ENCODE data around the gene HOXC9. TPM values are rescaled to one million over a fixed set of nuclear protein-coding genes. Genes with fewer than 3 reads are reported as not detected.

HOXC9 gene
- polyA plus RNA-seq, 1 donor: 25.2 TPM

DNA sequence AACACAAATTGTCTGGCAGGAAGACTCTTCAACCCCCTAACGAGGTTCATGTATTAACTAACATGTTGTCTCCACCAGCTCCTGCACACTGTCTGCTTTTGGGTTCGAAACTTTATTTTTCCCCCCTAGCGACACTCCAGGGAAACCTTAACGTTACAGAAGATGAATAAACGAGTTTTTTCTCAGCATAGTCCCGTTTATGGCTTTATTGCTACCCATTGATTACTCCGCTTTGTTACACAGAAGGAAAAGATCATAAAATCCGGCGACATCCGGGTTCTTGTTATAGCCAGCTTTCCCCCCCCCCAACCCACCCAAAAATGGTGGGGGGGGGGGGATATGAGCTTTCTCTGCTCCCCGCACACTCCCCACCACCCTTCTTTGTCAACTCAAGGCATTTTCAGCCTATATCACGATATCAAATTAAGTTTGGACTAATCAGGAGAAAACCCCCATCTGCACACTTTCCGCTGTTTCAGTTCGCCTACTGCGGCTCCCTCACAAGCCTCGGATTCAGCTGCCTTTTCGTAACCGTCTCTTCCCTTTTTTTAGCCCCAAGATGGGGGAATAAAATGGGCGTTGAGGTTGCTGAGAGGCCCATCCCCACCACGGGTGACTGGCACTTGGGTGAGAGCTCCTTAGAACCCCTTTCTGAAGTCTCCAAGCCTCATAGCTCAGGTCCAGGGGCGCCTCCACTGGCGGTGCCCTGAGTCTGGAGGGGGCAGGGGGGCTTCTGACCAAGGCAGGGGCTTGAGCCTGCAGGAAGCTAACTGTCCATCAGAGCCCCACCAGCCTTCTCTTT, 26.9 kb downstream of the HOXC9 start:
- DNase-seq: no peak

DNA sequence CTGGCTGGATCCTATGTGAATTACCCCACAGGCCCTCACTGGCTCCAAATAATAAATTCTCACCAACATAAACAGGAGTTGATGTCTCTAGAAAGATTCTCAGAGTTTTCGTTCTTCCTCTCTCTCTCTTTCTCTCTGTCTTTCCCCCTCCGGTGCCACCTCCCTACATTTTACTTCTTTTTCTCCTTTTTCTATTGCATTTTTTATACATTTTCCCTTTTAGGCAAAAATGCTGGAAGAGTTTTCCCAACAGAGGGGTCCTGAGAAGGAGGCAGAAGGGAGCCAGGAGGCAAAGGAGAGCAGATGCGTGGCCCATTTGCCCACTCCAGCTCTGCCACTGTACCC, 27.5 kb downstream of the HOXC9 start:
- DNase-seq: no peak

GRCh38 chr12:54028314-54029201, 28.6 kb downstream of the HOXC9 start, which contains the start of gene HOXC6:
Gene HOXC6, plus strand, starts transcription at chr12:54028440. Its CDS starts 82 bp downstream, at chr12:54028522.
- peak; percentile 78 for DNase-seq

GRCh38 chr12:54029529-54030441, 29.8 kb downstream of the HOXC9 start:
- DNase-seq: no peak

GRCh38 chr12:54030442-54030801, 30.5 kb downstream of the HOXC9 start:
- DNase-seq: no peak

DNA sequence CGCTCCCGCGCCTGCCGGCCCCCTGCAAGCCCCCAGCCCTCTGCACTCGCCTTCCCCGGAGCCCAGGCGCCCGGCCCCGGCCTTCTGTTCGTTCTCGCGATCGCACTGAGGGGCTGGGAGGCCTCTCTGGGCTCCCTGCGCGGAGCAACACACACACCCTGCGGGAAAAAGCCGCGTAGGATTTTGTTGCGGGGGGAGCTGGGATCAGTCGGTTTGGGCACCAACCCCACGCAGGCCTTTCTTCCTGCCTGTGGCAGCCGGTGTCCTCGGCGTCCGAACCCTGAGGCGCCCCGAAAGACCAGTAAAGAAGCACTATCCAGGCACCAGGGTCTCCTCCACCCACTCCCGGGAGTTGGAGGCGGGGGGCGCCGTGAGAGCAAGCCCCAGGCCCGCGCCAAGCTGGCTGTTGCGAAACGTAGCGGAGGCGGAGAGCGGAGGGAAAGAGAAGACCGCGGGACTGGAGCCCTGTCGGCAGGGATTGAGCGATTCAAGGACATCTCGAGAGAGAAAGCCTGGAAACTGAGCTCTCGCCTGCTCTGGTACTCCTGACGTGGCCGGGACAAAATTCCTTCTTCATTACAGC, 31.0 kb downstream of the HOXC9 start:
- no peak for DNase-seq

- DNase-seq: no peak
These were observed 31.5 kb downstream of the HOXC9 start for GRCh38 chr12:54031480-54031879.

- no peak for DNase-seq
These were observed 32.2 kb downstream of the HOXC9 start for GRCh38 chr12:54032086-54032619.

DNA sequence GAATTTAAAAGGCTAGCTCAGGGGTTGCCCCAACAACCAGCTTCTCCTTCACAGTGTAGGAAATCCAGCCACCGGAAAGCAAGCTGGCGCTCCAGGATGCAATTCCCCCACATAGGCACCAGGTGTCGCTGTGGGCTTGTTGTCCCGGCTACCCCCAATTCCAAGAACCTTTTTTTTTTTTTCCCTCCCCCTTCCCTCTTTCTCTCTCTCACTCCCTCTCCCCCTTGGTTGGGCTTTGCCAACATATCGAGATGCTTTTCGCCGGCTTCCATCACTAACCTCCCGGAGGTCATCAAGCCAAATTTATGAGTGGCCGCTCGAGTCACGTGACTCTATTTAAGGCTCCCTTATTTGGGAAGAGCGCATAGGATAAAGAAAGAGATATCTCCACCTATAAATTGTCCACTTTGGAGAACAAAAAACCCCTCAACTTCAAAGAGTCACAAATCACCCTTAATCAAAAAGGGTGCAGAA, 32.7 kb downstream of the HOXC9 start, which contains the start of gene HOXC5:
Gene HOXC5 (plus strand): TSS at position 424 of the 474 bp plus-strand sequence. CDS start 73 bp downstream, outside the sequence.
- peak; percentile 90 for DNase-seq

- DNase-seq: peak; percentile 89
These were observed 33.4 kb downstream of the HOXC9 start for GRCh38 chr12:54033106-54033979.

GRCh38 chr12:54033980-54034784, 34.2 kb downstream of the HOXC9 start:
- DNase-seq: no peak

DNA sequence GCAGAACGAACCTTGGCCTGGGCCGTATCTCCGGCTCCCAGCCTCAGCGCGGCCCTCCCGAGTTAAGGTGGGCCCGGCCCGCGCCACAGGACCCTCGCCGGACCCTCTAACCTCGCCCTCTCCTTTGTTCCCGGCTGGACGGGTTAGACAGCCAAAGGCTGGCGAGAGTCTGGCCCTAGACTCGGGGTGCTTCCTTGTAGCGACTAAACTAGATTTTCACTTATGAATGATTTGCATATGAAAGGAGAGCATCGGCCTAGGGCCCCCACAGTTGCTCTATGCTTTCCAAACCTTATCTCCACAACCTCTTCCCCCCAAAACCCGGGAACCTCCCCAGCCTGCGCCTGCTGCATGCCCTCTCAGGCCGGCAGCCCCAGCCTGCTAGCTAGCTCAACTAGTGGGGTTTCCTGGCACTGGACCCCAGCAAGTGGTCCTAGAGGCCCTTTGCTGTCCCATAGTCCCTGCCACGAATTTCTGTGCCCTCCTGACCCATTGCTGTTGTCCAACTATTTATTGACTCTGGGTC, 34.9 kb downstream of the HOXC9 start:
- DNase-seq: no peak

DNA sequence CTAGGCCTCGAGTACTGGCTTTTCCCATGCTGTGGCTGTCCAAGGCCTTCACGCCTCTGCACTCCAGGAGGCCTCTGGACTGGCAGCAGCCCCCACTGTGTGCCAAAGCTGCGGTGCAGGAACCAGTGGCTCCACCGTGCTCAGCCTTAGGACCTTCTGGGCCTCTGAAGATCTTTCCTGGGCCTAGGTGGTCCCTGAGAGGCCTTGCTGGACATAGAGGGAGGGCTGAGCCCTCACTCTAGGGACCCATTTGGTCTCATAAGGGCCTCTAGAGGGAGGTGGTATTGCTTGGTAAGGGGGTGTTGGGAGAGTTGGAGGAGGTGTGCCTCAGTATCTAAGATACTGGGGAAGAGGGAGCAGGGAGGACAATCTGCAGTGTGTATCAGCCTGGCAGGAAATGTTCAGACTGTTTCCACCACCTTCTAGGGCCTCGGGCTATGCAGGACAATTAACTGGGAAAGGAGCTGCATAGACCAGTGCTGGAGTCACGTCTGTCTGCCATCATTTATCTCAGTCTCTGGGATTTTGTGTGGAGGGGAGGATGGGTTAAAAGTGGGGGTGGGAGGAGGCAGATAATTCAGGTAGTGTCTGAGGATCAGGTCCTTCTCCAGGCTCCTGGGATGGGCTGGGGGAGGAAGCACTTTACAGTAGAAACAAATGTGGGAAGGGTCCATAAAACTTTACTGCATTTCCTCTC, 35.8 kb downstream of the HOXC9 start:
- no peak for DNase-seq

DNA sequence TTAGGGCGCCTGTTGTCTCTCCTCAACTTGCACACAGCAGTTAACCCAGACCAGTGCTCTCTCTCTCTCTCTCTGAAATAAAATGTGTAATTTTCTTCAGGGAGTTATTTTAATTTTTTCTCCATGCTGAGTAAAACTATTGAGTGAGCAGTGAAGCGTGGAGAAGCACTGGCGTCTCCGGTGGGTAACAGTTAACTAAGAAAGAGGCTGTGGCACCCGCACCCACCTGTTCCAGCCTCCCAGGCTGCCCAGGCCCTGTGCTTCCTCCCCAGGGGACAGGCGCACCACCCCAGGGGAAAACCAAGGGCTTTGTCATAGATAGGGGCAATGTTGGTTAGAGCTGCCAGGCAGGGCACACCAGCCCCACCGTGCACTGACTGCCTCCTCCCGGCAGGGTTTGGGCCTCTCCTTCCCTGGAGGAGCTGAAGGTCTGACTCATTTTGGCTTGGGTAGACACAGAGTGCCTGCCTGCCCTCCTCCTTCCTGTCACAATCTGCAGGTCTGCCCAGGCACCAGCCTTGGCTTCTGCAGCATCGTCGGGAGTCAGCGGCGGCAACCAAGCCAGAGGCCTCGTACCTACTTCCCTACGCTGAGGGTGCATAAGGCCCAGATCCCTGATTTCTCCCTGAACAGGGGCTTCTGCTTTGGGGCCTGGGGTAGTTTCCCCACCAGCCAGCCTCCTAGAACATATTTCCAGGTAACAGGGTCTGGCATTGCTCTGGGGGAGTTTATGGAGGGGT, 36.8 kb downstream of the HOXC9 start:
- DNase-seq: no peak

DNA sequence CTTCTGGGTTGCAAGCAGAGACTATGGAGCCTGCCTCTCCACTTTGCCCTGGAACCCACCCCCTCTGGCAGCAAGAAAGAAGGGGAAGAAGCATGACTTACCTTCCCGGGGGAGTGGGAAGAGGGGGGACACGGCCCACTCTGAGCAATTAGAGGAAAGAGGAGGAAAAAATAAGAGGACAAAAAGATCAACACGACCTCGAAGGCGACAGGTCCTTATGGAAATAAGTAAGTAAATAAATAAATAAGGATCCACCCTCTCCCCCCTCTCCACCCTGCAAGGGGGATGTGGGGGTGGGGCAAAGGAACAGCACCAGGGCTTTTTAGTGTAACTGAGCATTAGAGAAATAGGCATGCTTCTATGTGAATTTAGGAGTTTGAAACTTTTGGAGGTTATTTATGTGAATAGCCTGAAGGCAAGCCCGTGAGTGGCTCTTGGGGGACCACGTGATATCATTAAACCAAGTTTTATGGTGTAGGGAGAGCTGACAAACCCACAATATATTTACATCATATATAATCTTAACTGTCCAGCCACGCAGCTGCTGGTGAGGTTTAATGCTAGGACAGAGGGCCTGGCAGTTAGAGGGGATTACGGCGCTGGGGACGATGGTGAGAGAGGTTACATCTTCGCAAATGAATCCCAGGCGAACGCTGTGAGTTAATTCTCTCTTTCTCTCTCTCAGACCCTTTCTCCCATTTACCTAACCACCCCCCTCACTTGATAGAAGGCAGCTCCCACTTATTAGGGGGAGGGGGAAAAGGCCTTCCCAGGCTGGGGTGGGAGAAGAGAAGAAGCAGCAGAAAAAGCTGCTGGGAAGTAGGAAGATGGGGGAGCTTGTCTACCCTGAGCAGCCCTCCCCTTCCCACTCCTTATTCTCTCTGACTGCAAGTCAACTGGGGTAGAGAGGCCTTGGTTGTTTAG, 37.7 kb downstream of the HOXC9 start:
- peak; percentile 80 for DNase-seq

GRCh38 chr12:54038284-54038870, 38.4 kb downstream of the HOXC9 start:
- no peak for DNase-seq

Data from left kidney (tissue), 2 donors.